Glutamatergic neuron (in vitro differentiated cells): ENCODE results near the gene NME5. TPM values are rescaled to one million over a fixed set of nuclear protein-coding genes. Genes with fewer than 3 reads are reported as not detected.

Experiments
- DNase-seq: peaks from one replicate; pipeline ENCODE4 v3.0.0; 2022
- H3K27ac Mint-ChIP-seq: one replicate; pipeline ENCODE4 v1.8.0; 2020; ENCODE audit warnings: mild to moderate bottlenecking, mixed read lengths, inconsistent platforms; ENCODE audit not compliant: unreplicated experiment
- H3K27me3 Mint-ChIP-seq: one replicate; pipeline ENCODE4 v1.8.0; 2020; ENCODE audit warnings: mild to moderate bottlenecking, moderate library complexity, mixed read lengths, inconsistent platforms; ENCODE audit not compliant: unreplicated experiment
- H3K36me3 Mint-ChIP-seq: one replicate; pipeline ENCODE4 v1.8.0; 2020; ENCODE audit warnings: mild to moderate bottlenecking, mixed read lengths, inconsistent platforms; ENCODE audit not compliant: unreplicated experiment
- H3K4me1 Mint-ChIP-seq: one replicate; pipeline ENCODE4 v1.8.0; 2020; ENCODE audit warnings: mild to moderate bottlenecking, low read depth, mixed read lengths, inconsistent platforms; ENCODE audit not compliant: unreplicated experiment
- H3K4me3 Mint-ChIP-seq: one replicate; pipeline ENCODE4 v1.8.0; 2020; ENCODE audit warnings: mild to moderate bottlenecking, mixed read lengths, inconsistent platforms; ENCODE audit not compliant: unreplicated experiment
- H3K9me3 Mint-ChIP-seq: one replicate; pipeline ENCODE4 v1.8.0; 2020; ENCODE audit warnings: mild to moderate bottlenecking, moderate library complexity, mixed read lengths, inconsistent platforms; ENCODE audit not compliant: unreplicated experiment
- CTCF ChIP-seq: fragments of 200-600 bp; sonication (generic); IDR thresholded peaks from one replicate; pipeline ENCODE4 v1.5.0; 2021; ENCODE audit not compliant: partially characterized antibody, unreplicated experiment
- total RNA-seq: library from RNA; stranded (reverse); fragmentation: NEBNext Ultra II Directional; extraction: Animal tissue kit (Norgen Biotek cat#: 25700); gene quantifications from one replicate; pipeline ENCODE4 v1.2.1, GENCODE V29; 2021; ENCODE audit not compliant: unreplicated experiment

NME5 gene
- total RNA-seq, 1 donor from 2014 or later: 0.71 TPM

- TF ChIP-seq CTCF: no peak
- no peak overlapping the region for H3K27ac Mint-ChIP-seq
- no peak overlapping the region for H3K4me3 Mint-ChIP-seq
- peaks cover 7% of the 10 kb centered on the region for H3K36me3 Mint-ChIP-seq
- H3K4me1 Mint-ChIP-seq: no peaks in the 10 kb centered on the region
- peaks cover 14% of the 10 kb centered on the region for H3K27me3 Mint-ChIP-seq
- no peak for DNase-seq
- peaks cover 2% of the 10 kb centered on the region for H3K9me3 Mint-ChIP-seq
Observed at GRCh38 chr5:138092301-138092700, 46.9 kb downstream of the NME5 start.

- H3K4me3 Mint-ChIP-seq: no peak overlapping the region
- no peak overlapping the region for H3K27ac Mint-ChIP-seq
- H3K4me1 Mint-ChIP-seq: no peaks in the 10 kb centered on the region
- TF ChIP-seq CTCF: no peak
- DNase-seq: no peak
- H3K9me3 Mint-ChIP-seq: peaks cover 2% of the 10 kb centered on the region
- peaks cover 12% of the 10 kb centered on the region for H3K27me3 Mint-ChIP-seq
- H3K36me3 Mint-ChIP-seq: peaks cover 4% of the 10 kb centered on the region
Observed at GRCh38 chr5:138091685-138092084, 47.5 kb downstream of the NME5 start.

GRCh38 chr5:138083702-138084101 is 55.5 kb downstream of the NME5 start, which contains the start of gene WNT8A:
TSS of gene WNT8A (plus strand) at chr5:138084033. CDS start at chr5:138084128, 95 bp downstream.
- Mint-ChIP-seq H3K27ac (no peak within 1 kb of the TSS), H3K27me3 (peaks cover 2% of the 10 kb centered on the region)
- no peak for DNase-seq

GRCh38 chr5:138082033-138082432 is 57.2 kb downstream of the NME5 start:
- Mint-ChIP-seq H3K9me3 (peaks cover 2% of the 10 kb centered on the region), H3K27ac (no peak overlapping the region)

More at GRCh38 chr5:138083702-138084101, 55.5 kb downstream of the NME5 start, which contains the start of gene WNT8A:
- no peak for TF ChIP-seq CTCF
- Mint-ChIP-seq H3K36me3 (no peaks in the 10 kb centered on the region), H3K4me3 (no peak within 1 kb of the TSS), H3K9me3 (peaks cover 2% of the 10 kb centered on the region), H3K4me1 (no peaks in the 10 kb centered on the region)

More at GRCh38 chr5:138082033-138082432, 57.2 kb downstream of the NME5 start:
- TF ChIP-seq CTCF: no peak
- Mint-ChIP-seq H3K36me3 (no peaks in the 10 kb centered on the region), H3K27me3 (peaks cover 4% of the 10 kb centered on the region), H3K4me3 (no peak overlapping the region), H3K4me1 (no peaks in the 10 kb centered on the region)
- DNase-seq: no peak
